Upper lobe of left lung (tissue), 6 donors: Measurements from ENCODE around the gene UBL4A. TPM values are rescaled to one million over a fixed set of nuclear protein-coding genes. Genes with fewer than 3 reads are reported as not detected.

Source experiments
- ATAC-seq, 2 donors: fragments of 200-7000 bp; cut with Tn5 transposase; one replicate each; pipeline ENCODE4 v1.9.1; 2022; ENCODE audit warnings: mild to moderate bottlenecking in 2 of 2, moderate library complexity in 2 of 2; ENCODE audit not compliant: low FRiP score in 2 of 2
- DNase-seq, 2 donors: peaks; one replicate each; pipeline ENCODE4 v3.0.0-alpha.2; 2019 to 2020
- H3K27ac ChIP-seq, 4 donors: fragments of 200-600 bp; sonication (generic); one replicate each; pipeline ENCODE4 v1.5.1; 2016 to 2019
- H3K27me3 ChIP-seq, 4 donors: fragments of 200-600 bp; sonication (generic); one replicate each; pipeline ENCODE4 v1.5.1; 2017 to 2019
- H3K36me3 ChIP-seq, 4 donors: fragments of 200-600 bp; sonication (generic); one replicate each; pipeline ENCODE4 v1.5.1; 2016 to 2019
- H3K4me1 ChIP-seq, 4 donors: fragments of 200-600 bp; sonication (generic); one replicate each; pipeline ENCODE4 v1.5.1; 2018 to 2019
- H3K4me3 ChIP-seq, 4 donors: fragments of 200-600 bp; sonication (generic); one replicate each; pipeline ENCODE4 v1.5.1; 2017 to 2019; ENCODE audit warnings: mild to moderate bottlenecking in 2 of 4, moderate library complexity in 1 of 4
- H3K9me3 ChIP-seq, 4 donors: fragments of 200-600 bp; sonication (generic); one replicate each; pipeline ENCODE4 v1.5.1; 2018 to 2019
- CTCF ChIP-seq, 6 experiments: fragments of 450-650 bp in 4 of 6; fragments of 200-600 bp in 2 of 6; sonication (generic) in 2 of 6; IDR thresholded peaks; one replicate each; pipeline ENCODE4 v1.5.1; 2016 to 2019; ENCODE audit warnings: antibody characterized with exemption in 6 of 6
- EP300 ChIP-seq, 4 donors: sonication (generic); formaldehyde crosslinking; IDR thresholded peaks; one replicate each; pipeline ENCODE4 v1.5.1; 2017; ENCODE audit warnings: antibody characterized with exemption in 4 of 4, control low read depth in 2 of 4
- POLR2A ChIP-seq, 4 donors: fragments of 450-650 bp; IDR thresholded peaks; one replicate each; pipeline ENCODE4 v1.5.1; 2016 to 2017; ENCODE audit warnings: antibody characterized with exemption in 4 of 4, mild to moderate bottlenecking in 2 of 4
- POLR2AphosphoS5 ChIP-seq, 2 donors: sonication (generic); formaldehyde crosslinking; IDR thresholded peaks; one replicate each; pipeline ENCODE4 v1.5.1; 2017; ENCODE audit warnings: antibody characterized with exemption in 2 of 2
- WGBS, 2 donors: methylation state at CpG; one replicate each; pipeline ENCODE4 v1.1.5; 2017 to 2018; 5-methylcytosine and 5-hydroxymethylcytosine counted together
- total RNA-seq, 6 donors: library from RNA; depleted of rRNA in 4 of 6; stranded (reverse); fragments of >200 nt in 4 of 6; gene quantifications; one replicate each; pipeline versions ENCODE4 v1.1.0 to v1.2.1, GENCODE V29; 2016 to 2021
- donor health status: DM: no; HTN: no; CAD: no; lungs with moderate emphysema.
- donor health status: DM: no; HTN: yes; CAD: no; lungs with severe emphysema.

Gene UBL4A
- total RNA-seq, 6 donors from 2014 or later, result 13.6 to 52.2 (median 43.8) TPM

- DNase-seq (peak in 1 of 2 donors; percentile 56), ATAC-seq (peak; percentile 38 to 64)
- peaks cover 0 to 13% (median 3%) of the 10 kb centered on the region in 4 donors for H3K36me3 ChIP-seq
- TF ChIP-seq CTCF (IDR thresholded peaks at IDR 0.05), result no peak
- no peak for TF ChIP-seq POLR2AphosphoS5 (IDR thresholded peaks at IDR 0.05)
- TF ChIP-seq POLR2A (IDR thresholded peaks at IDR 0.05), result no peak
- no peak for TF ChIP-seq EP300 (IDR thresholded peaks at IDR 0.05)
- H3K4me3 ChIP-seq, result peak overlapping the region; percentile 12 to 67 (median 64)
- H3K27ac ChIP-seq, result peak overlapping the region in 3 of 4 donors; percentile 49 to 74 (median 69)
- no peaks in the 10 kb centered on the region for H3K9me3 ChIP-seq
- 50 to 78% methylated on average over 2 to 15 of the region's 15 CpGs for WGBS, 2 donors
- peaks cover 0 to 7% (median 4%) of the 10 kb centered on the region in 4 donors for H3K4me1 ChIP-seq
- no peaks in the 10 kb centered on the region for H3K27me3 ChIP-seq
These were observed 27.2 kb downstream of the UBL4A start for GRCh38 chrX:154458954-154459778.

GRCh38 chrX:154458116-154458953 is 28.1 kb downstream of the UBL4A start, which contains the start of gene PLXNA3:
Gene PLXNA3, plus strand, starts transcription at chrX:154458281. Its CDS starts 1,903 bp downstream, at chrX:154460184.
- WGBS, 2 donors, result 70% methylated on average over 31 of the region's 88 CpGs; no CpG with 5 or more reads in 1 of the 2 donors
- peak in 1 of 2 donors; percentile 93 for ATAC-seq
- peak within 1 kb of the TSS in 3 of 4 donors; percentile 49 to 74 (median 69) for H3K27ac ChIP-seq

GRCh38 chrX:154457491-154458115 is 28.8 kb downstream of the UBL4A start:
- Histone ChIP-seq H3K9me3 (no peaks in the 10 kb centered on the region), H3K27me3 (no peaks in the 10 kb centered on the region), H3K4me1 (peaks cover 0 to 7% (median 4%) of the 10 kb centered on the region in 4 donors), H3K27ac (peak overlapping the region in 2 of 4 donors; percentile 69 to 74), H3K4me3 (peak overlapping the region; percentile 22 to 67 (median 64)), H3K36me3 (peaks cover 0 to 5% (median 1%) of the 10 kb centered on the region in 4 donors)
- DNase-seq (peak; percentile 66 to 92), ATAC-seq (peak in 1 of 2 donors; percentile 81)
- TF ChIP-seq POLR2AphosphoS5 (IDR thresholded peaks at IDR 0.05) (no peak), CTCF (IDR thresholded peaks at IDR 0.05) (no peak), EP300 (IDR thresholded peaks at IDR 0.05) (no peak), POLR2A (IDR thresholded peaks at IDR 0.05) (no peak)
- WGBS, 2 donors, result 13 to 42% methylated on average over 20 to 47 of the region's 65 CpGs

More at GRCh38 chrX:154458116-154458953, 28.1 kb downstream of the UBL4A start, which contains the start of gene PLXNA3:
- peaks cover 0 to 7% (median 4%) of the 10 kb centered on the region in 4 donors for H3K4me1 ChIP-seq
- peak in 2 of 4 donors; percentile 48 to 78 for TF ChIP-seq POLR2A (IDR thresholded peaks at IDR 0.05)
- peak in 1 of 2 donors; percentile 32 for TF ChIP-seq POLR2AphosphoS5 (IDR thresholded peaks at IDR 0.05)
- TF ChIP-seq CTCF (IDR thresholded peaks at IDR 0.05), result no peak
- H3K4me3 ChIP-seq, result peak within 1 kb of the TSS; percentile 22 to 67 (median 64)
- no peaks in the 10 kb centered on the region for H3K9me3 ChIP-seq
- DNase-seq, result peak in 1 of 2 donors; percentile 94
- H3K36me3 ChIP-seq, result peaks cover 0 to 5% (median 0%) of the 10 kb centered on the region in 4 donors
- H3K27me3 ChIP-seq, result no peaks in the 10 kb centered on the region

- Histone ChIP-seq H3K9me3 (no peaks in the 10 kb centered on the region), H3K4me1 (no peaks in the 10 kb centered on the region), H3K4me3 (no peak overlapping the region), H3K27ac (no peak overlapping the region), H3K27me3 (no peaks in the 10 kb centered on the region), H3K36me3 (peaks cover 0 to 39% (median 21%) of the 10 kb centered on the region in 4 donors)
- WGBS, 2 donors, result 91 to 96% methylated on average over 8 to 9 of the region's 9 CpGs
- ATAC-seq (no peak), DNase-seq (no peak)
- no peak for TF ChIP-seq POLR2AphosphoS5 (IDR thresholded peaks at IDR 0.05)
- TF ChIP-seq POLR2A (IDR thresholded peaks at IDR 0.05), result no peak
- TF ChIP-seq CTCF (IDR thresholded peaks at IDR 0.05), result no peak
- TF ChIP-seq EP300 (IDR thresholded peaks at IDR 0.05), result no peak
These were observed 33.6 kb downstream of the UBL4A start for GRCh38 chrX:154452823-154453222.
